PC-3 (cell line): Measurements from ENCODE around the gene TRIM52. TPM values are rescaled to one million over a fixed set of nuclear protein-coding genes. Genes with fewer than 3 reads are reported as not detected.

ENCODE experiments used
- ATAC-seq: fragments of 200-7000 bp; cut with Tn5 transposase; 2 replicates; pipeline ENCODE4 v1.9.1; 2020; ENCODE audit warnings: mild to moderate bottlenecking, moderate library complexity
- BruUV-seq: library from RNA; stranded (reverse); fragments of 400-500 nt; replicated peaks from 2 replicates; lab custom pipeline; 2021; lab: Mats Ljungman, UMichigan
- CTCF ChIA-PET: fragments of 300-600 bp; sonication (Branson Sonifier 250); formaldehyde crosslinking; loops from one replicate; lab custom pipeline; 2022; ENCODE audit warnings: antibody characterized with exemption; lab: Charles Lee
- POLR2A ChIA-PET: fragments of 300-600 bp; sonication (Branson Sonifier 250); formaldehyde crosslinking; loops from one replicate; lab custom pipeline; 2022; ENCODE audit warnings: antibody characterized with exemption; ENCODE audit not compliant: unreplicated experiment; lab: Charles Lee
- DNase-seq: peaks from one replicate; pipeline ENCODE4 v3.0.0-alpha.2; 2015
- H2AFZ ChIP-seq: fragments of 300-600 bp; sonication (generic); 2 replicates; pipeline ENCODE4 v1.6.0; 2016; ENCODE audit warnings: antibody characterized with exemption, low read length
- H3F3A ChIP-seq: fragments of 300-600 bp; sonication (generic); one replicate; pipeline ENCODE4 v1.6.0; 2017; ENCODE audit warnings: antibody characterized with exemption, low read length, control low read depth, mild to moderate bottlenecking; ENCODE audit not compliant: unreplicated experiment
- H3K27ac ChIP-seq: fragments of 300-600 bp; sonication (generic); 2 replicates; pipeline ENCODE4 v1.5.1; 2016; ENCODE audit warnings: mild to moderate bottlenecking, low read length
- H3K27me3 ChIP-seq: fragments of 300-600 bp; sonication (generic); 2 replicates; pipeline ENCODE4 v1.6.1; 2016; ENCODE audit warnings: low read length, mixed read lengths
- H3K36me3 ChIP-seq: fragments of 300-600 bp; sonication (generic); 2 replicates; pipeline ENCODE4 v1.6.1; 2016; ENCODE audit warnings: low read depth, mixed run types, low read length, mixed read lengths
- H3K4me1 ChIP-seq: fragments of 300-600 bp; sonication (generic); 2 replicates; pipeline ENCODE4 v1.5.1; 2016; ENCODE audit warnings: low read length; ENCODE audit not compliant: insufficient read depth
- H3K4me2 ChIP-seq: fragments of 300-600 bp; sonication (generic); 2 replicates; pipeline ENCODE4 v1.6.0; 2016; ENCODE audit warnings: low read length
- H3K4me3 ChIP-seq: fragments of 300-600 bp; sonication (generic); 2 replicates; pipeline ENCODE4 v1.5.1; 2016; ENCODE audit warnings: mild to moderate bottlenecking, low read length, mixed read lengths
- H3K79me2 ChIP-seq: fragments of 300-600 bp; sonication (generic); 2 replicates; pipeline ENCODE4 v1.6.1; 2017; ENCODE audit warnings: low read length, mixed read lengths
- H3K9ac ChIP-seq: fragments of 300-600 bp; sonication (generic); 2 replicates; pipeline ENCODE4 v1.6.0; 2016; ENCODE audit warnings: mild to moderate bottlenecking, low read length
- H3K9me2 ChIP-seq: fragments of 300-600 bp; sonication (generic); replicated peaks from 2 replicates; pipeline ENCODE4 v1.6.1; 2016; ENCODE audit warnings: mixed run types, low read length, mixed read lengths
- H3K9me3 ChIP-seq: fragments of 300-600 bp; sonication (generic); 2 replicates; pipeline ENCODE4 v1.6.1; 2016; ENCODE audit warnings: low read length, mixed read lengths
- H4K20me1 ChIP-seq: fragments of 300-600 bp; sonication (generic); 2 replicates; pipeline ENCODE4 v1.6.1; 2016; ENCODE audit warnings: low read length, mixed read lengths
- EZH2 ChIP-seq: fragments of 300-600 bp; sonication (generic); IDR thresholded peaks from one replicate; pipeline ENCODE4 v1.6.1; 2017; ENCODE audit warnings: antibody characterized with exemption, mild to moderate bottlenecking, low read length; ENCODE audit not compliant: unreplicated experiment
- EZH2phosphoT487 ChIP-seq: fragments of 300-600 bp; sonication (generic); IDR thresholded peaks from 2 replicates; pipeline ENCODE4 v1.6.1; 2018; ENCODE audit warnings: mild to moderate bottlenecking, antibody characterized with exemption, low read length, borderline replicate concordance
- intact Hi-C: fragments of 100-400 bp; cut with micrococcal nuclease; formaldehyde crosslinking; loops from 2 replicates; pipeline ENCODE4 v1.9.0; 2023
- total RNA-seq: library from RNA; depleted of rRNA; stranded (reverse); fragments of >200 nt; gene quantifications from 2 replicates; pipeline ENCODE4 v1.2.3, GENCODE V29; 2014
- TF ChIP-seq, protein P1 (sequence below): fragments of 300-600 bp; sonication (generic); conservative IDR thresholded peaks from 2 replicates; pipeline ENCODE4 v1.5.1; 2017; ENCODE audit warnings: antibody characterized with exemption, low read depth, mild to moderate bottlenecking, low read length

TRIM52 gene
- total RNA-seq, 1 experiment from 2014 or later: 4.4 TPM

DNA sequence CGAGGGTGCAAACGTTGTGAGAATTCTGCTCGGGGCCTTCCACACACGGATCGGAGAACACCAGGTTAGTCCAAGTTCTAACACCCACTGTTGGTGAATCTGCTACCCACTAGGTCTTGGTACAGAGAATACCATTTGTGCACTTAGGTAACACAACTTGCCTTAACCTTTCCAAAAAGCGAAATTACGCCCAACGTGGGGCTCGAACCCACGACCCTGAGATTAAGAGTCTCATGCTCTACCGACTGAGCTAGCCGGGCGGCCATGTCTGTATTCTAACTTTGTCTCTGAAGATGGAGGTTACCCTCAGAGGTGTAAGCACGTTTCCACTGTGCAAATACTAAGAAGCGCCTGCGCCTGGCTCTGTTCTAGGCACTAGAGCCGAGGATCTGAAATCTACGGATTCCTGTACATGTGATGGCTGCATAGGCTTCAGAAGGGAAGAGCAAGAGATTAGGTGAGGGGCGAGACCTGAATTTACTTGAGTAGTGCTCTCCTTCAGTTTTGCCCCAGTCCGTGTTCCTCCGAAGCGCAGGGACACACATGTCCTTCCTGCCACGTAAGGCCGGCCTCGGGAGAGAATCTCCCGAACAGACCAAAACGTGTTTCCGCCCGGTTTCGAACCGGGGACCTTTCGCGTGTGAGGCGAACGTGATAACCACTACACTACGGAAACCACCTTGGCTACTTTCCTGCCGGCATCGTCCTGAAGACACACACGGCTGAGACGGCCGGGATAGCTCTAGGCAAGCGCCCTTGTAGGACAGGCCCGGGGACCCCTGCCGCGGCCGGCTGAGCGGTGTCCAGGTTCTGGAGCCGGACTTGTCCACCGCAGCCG is 38.9 kb downstream of the TRIM52 start:
- intact Hi-C loops: loop anchor here (1.0 to 2.0 kb wide), 3 partner anchors 21 to 35 kb away; partner anchors contain the start of gene RACK1
- Histone ChIP-seq H3K9me3 (no peaks in the 10 kb centered on the region), H3K4me3 (peak overlapping the region; percentile 80), H3K27ac (peak overlapping the region; percentile 80), H3K4me2 (peak overlapping the region; percentile 97), H3K9me2 (no peaks in the 10 kb centered on the region), H3K9ac (peak overlapping the region; percentile 95), H3K36me3 (no peaks in the 10 kb centered on the region), H3K79me2 (peaks cover 33% of the 10 kb centered on the region), H4K20me1 (no peaks in the 10 kb centered on the region), H3F3A (peaks cover 17% of the 10 kb centered on the region), H2AFZ (peak overlapping the region; percentile 77), H3K27me3 (no peaks in the 10 kb centered on the region), H3K4me1 (peaks cover 29% of the 10 kb centered on the region)
- ATAC-seq: peak; percentile 48
- ChIA-PET POLR2A (interaction anchor here (0.5 kb wide), 2 partner anchors 13 to 1686 kb away, joined by 3 read pairs; no protein-coding TSS in a partner anchor), CTCF (no interaction called here)
- BruUV-seq: TSS peak; percentile 81
- no peak for TF ChIP-seq EZH2
- TF ChIP-seq, protein P1, sequence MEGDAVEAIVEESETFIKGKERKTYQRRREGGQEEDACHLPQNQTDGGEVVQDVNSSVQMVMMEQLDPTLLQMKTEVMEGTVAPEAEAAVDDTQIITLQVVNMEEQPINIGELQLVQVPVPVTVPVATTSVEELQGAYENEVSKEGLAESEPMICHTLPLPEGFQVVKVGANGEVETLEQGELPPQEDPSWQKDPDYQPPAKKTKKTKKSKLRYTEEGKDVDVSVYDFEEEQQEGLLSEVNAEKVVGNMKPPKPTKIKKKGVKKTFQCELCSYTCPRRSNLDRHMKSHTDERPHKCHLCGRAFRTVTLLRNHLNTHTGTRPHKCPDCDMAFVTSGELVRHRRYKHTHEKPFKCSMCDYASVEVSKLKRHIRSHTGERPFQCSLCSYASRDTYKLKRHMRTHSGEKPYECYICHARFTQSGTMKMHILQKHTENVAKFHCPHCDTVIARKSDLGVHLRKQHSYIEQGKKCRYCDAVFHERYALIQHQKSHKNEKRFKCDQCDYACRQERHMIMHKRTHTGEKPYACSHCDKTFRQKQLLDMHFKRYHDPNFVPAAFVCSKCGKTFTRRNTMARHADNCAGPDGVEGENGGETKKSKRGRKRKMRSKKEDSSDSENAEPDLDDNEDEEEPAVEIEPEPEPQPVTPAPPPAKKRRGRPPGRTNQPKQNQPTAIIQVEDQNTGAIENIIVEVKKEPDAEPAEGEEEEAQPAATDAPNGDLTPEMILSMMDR: no peak
- TF ChIP-seq EZH2phosphoT487: no peak
- DNase-seq: peak; percentile 98

DNA sequence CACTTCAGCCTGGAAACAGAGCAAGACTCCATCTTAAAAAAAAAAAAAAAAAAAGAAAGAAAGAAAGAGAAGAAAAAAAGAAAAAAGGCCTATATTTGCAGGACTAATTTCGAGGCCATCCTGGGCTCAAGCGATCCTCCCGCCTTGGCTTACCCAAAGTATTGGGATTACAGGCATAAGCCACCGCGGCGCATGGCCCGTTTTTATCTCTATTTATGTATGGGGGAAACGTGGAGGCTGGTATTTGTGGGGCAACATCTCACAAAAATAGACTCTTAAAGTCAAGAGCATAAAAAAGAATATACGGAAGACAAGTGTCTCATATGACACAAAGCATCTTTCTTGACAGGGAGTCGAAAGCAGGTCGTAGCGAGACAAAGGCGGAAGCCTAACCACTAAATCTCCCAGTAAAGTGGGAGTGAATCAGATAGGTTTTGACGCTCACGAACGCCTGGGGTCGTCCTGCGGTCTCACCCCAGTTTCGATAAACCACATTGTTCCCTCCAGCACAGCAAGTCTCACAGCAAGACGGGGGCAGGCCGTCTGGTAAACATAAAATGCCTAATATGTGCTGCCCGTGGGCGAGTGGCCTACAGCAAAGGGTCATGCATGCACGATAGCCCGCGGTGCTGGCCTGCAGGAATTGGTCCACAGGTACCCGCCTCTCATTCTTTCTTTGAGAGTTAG is 39.7 kb downstream of the TRIM52 start:
- ChIA-PET CTCF (no interaction called here), POLR2A (no interaction called here)
- H3K79me2 ChIP-seq: peaks cover 27% of the 10 kb centered on the region
- ATAC-seq (no peak), DNase-seq (no peak)
- H3F3A ChIP-seq: peaks cover 17% of the 10 kb centered on the region
- H3K4me3 ChIP-seq: peak overlapping the region; percentile 62
- no peaks in the 10 kb centered on the region for H3K36me3 ChIP-seq
- no peaks in the 10 kb centered on the region for H4K20me1 ChIP-seq
- BruUV-seq: no TSS peak
- H3K9me2 ChIP-seq: no peaks in the 10 kb centered on the region
- no peaks in the 10 kb centered on the region for H3K9me3 ChIP-seq
- peak overlapping the region; percentile 72 for H3K4me2 ChIP-seq
- H3K9ac ChIP-seq: no peak overlapping the region
- TF ChIP-seq, protein P1: no peak
- TF ChIP-seq EZH2phosphoT487 (no peak), EZH2 (no peak)
- peak overlapping the region; percentile 80; the same call in 1 of the 2 replicates for H3K27ac ChIP-seq
- no peaks in the 10 kb centered on the region for H3K27me3 ChIP-seq
- H2AFZ ChIP-seq: peak overlapping the region; percentile 6; the same call in 1 of the 2 replicates
- intact Hi-C loops: no loop called here
- H3K4me1 ChIP-seq: peaks cover 29% of the 10 kb centered on the region
